NCI-H524 treated with DMSO at 0.1 percent for 48 hours (cell line): ENCODE results near the gene SPC25.
A peak's percentile ranks its signal among the peaks of the same experiment; 100 is the strongest.

Source experiments
- DNase-seq: peaks from one replicate; lab custom pipeline; 2025; lab: John Stamatoyannopoulos, UW

Gene SPC25

DNA sequence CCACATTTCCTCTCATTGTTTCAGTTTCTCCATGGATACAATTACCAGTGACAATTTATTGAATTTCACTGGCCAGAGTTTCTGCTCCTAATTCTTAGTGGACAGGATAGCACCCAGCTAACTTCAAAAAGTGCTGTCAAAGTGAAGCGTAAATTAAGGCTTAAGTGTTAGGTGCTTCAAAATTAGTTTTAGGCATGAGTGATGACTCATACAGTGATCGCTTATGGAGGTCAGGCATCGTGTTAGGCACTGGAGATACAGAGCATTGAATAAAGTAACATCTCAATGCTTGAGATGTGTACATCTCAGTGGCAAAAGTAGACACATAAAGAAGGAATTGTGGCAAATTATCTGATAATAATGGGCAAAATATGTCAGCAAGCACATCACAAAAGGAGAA, 47.0 kb downstream of the SPC25 start:
- DNase-seq, result no peak

DNA sequence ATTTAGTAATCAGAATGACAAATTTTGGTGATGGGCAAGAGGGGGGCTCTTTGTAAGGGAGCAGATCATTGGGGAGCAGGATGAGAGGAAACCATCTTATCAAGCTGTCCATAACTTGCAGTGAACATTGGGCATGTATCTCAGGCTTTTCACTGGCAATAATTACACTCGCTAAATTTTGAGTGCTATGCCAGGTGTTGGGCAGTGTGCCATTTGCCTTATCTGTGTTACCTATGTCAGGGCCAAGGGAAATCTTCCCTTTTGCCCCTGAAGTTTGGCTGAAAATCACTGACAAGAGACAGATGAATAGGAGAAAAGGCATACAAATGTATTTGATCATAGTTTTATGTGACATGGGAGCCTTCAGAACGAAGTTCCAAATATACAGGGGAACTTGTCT, 48.8 kb downstream of the SPC25 start:
- DNase-seq, result no peak

DNA sequence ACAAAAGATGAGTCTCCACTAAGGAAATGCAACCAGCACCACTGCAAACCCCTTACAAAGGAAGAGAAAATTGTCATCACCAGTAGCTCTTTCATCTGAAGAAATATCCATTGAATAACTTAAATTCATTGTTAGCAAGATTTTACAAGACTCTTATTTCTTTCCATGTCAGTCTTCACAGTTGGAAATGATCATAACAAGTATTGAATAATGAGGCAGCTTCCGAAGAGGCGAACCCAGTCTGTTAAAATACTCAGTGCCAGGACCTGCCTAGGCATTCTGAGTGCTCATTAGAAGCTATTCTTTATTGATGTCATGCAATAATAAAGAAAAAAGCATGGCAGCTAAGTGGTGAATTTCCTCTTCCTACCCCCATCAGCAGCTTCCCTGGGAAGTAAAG, 54.3 kb downstream of the SPC25 start:
- DNase-seq, result no peak

DNA sequence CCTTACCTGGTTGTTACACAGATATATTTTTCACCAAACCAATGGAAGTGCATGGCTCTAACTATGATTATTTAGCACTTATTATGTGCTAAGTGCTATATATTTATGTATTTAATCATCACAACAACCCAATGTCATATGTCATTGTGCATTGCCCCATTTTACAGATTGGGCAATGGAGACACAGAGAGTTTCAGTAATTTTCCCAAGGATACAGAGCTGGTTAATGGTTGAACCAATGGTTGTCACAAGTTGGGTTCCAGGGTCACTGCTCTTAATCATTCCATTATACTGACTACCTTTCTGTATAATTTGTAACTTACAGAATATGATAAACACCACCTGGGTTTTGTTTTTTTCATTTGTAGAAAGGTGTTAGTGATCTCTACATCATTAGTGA, 58.6 kb downstream of the SPC25 start:
- DNase-seq, result no peak

DNA sequence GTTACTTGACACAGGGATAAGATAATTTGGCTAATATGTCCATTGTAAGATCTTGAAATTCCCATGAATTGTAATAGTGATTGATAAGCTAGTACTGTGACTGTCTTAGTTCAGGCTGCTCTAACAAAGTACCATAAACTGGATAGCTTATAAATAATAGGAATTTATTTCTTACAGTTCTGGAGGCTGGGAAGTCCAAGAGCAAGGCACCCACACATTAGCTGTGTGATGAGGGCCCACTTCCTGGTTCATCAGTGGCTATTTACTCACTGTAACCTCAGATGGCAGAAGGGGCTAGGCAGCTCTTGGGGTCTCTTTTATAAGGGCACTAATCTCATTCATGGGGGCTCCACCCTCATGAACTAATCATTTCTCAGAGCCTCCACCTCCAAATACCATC, 59.3 kb downstream of the SPC25 start:
- no peak for DNase-seq

DNA sequence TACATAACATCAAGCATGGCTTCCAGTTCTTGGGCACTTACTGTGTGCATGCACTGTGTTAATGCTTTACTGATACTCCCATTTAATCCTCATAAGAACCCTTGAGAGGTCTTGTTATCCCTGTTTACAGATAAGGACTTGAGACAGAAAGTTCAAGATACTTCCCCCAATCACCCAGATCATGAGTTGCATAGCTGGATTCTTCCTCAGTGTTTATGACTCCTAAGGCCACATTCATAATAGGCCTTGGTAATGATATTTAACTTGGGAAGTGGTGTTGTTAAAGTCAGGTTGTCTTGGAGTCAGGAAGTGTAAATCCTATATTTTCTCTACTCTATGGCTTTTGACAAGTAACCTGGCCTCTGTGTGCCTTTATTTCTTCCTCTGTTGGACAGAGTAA, 65.1 kb downstream of the SPC25 start:
- DNase-seq, result peak; percentile 6

DNA sequence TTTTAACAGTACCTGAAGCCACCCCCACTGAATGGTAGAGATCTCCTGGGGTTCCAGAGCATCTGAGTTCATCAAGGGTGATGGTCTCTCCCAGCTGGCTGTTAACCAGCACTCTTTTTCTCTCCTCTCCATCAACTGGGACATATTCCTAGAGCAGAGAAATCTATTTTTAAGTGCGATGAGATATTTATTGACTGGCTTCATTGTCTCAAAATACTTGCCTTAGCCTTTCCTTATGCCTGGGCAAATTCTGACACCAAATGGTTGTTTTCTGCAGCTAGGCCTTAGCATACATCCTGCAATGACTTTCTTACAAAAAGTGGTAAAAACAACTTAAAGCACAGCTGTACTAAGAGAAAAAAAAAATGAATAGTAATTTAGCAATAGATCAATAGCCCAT, 68.2 kb downstream of the SPC25 start:
- DNase-seq, result no peak

DNA sequence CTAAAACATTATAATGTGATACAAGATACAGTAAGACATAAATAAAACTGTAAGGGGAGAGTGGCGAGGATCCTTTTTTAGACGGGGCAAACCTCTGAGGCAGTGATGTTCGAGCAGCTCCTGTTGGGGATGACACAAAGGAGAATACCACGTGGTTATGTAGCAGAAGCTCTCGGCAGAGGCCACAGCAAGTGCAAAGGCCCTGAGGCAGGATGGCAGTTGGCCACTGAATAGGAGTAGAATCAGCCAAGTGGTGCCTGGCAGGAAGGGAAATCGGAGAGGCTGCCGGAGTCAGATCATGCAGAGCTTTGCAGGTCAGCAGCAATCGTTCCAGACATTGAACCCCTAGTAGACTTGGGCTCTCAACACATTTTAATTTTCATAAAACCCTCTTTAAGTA, 68.7 kb downstream of the SPC25 start:
- DNase-seq, result no peak
